Astrocyte (in vitro differentiated cells and primary cell): ENCODE data around the gene CLCN6. TPM values are rescaled to one million over a fixed set of nuclear protein-coding genes. Genes with fewer than 3 reads are reported as not detected.
A peak's percentile ranks its signal among the peaks of the same experiment; 100 is the strongest.

Source experiments
- DNase-seq: peaks from one replicate; pipeline ENCODE4 v3.0.0-alpha.2; 2010; ENCODE audit warnings: low read depth
- FAIRE-seq: peaks from 2 replicates; lab custom pipeline; 2011; peaks lifted over from hg19 to GRCh38; lab: Jason Lieb, UNC
- H2AFZ ChIP-seq: 2 replicates; pipeline ENCODE4 v1.6.0; 2012; ENCODE audit warnings: low read depth, low read length, inconsistent platforms
- H3K27ac ChIP-seq: 2 replicates; pipeline ENCODE4 v1.5.1; 2011; ENCODE audit warnings: low read depth, low read length, inconsistent platforms
- H3K27me3 ChIP-seq: 2 replicates; pipeline ENCODE4 v1.6.0; 2011; ENCODE audit warnings: low read length, inconsistent platforms; ENCODE audit not compliant: insufficient read depth
- H3K36me3 ChIP-seq: 2 replicates; pipeline ENCODE4 v1.5.1; 2011; ENCODE audit warnings: low read length, inconsistent platforms; ENCODE audit not compliant: insufficient read depth
- H3K4me1 ChIP-seq: 2 replicates; pipeline ENCODE4 v1.5.1; 2011; ENCODE audit warnings: low read length, inconsistent platforms; ENCODE audit not compliant: insufficient read depth
- H3K4me2 ChIP-seq: 2 replicates; pipeline ENCODE4 v1.6.0; 2012; ENCODE audit warnings: low read length, inconsistent platforms
- H3K4me3 ChIP-seq: 2 replicates; pipeline ENCODE4 v1.5.1; 2011; ENCODE audit warnings: low read depth, mild to moderate bottlenecking, low read length, inconsistent platforms; ENCODE audit not compliant: insufficient read depth
- H3K79me2 ChIP-seq: 2 replicates; pipeline ENCODE4 v1.6.0; 2012; ENCODE audit warnings: mild to moderate bottlenecking, low read length, inconsistent platforms; ENCODE audit not compliant: insufficient read depth
- H3K9ac ChIP-seq: 2 replicates; pipeline ENCODE4 v1.6.0; 2012; ENCODE audit warnings: mild to moderate bottlenecking, low read length, inconsistent platforms
- H3K9me3 ChIP-seq: 2 replicates; pipeline ENCODE4 v1.5.1; 2012; ENCODE audit warnings: low read depth, mild to moderate bottlenecking, low read length, inconsistent platforms; ENCODE audit not compliant: insufficient read depth
- H4K20me1 ChIP-seq: 2 replicates; pipeline ENCODE4 v1.6.0; 2012; ENCODE audit warnings: low read length, inconsistent platforms; ENCODE audit not compliant: insufficient read depth
- H3K27ac Mint-ChIP-seq: one replicate; pipeline ENCODE4 v1.8.0; 2021; ENCODE audit warnings: mild to moderate bottlenecking, mixed read lengths; ENCODE audit not compliant: unreplicated experiment
- H3K27me3 Mint-ChIP-seq: one replicate; pipeline ENCODE4 v1.8.0; 2021; ENCODE audit warnings: low read depth, mixed read lengths; ENCODE audit not compliant: unreplicated experiment
- H3K36me3 Mint-ChIP-seq: one replicate; pipeline ENCODE4 v1.8.0; 2021; ENCODE audit warnings: low read depth, mixed read lengths; ENCODE audit not compliant: unreplicated experiment
- H3K4me1 Mint-ChIP-seq: one replicate; pipeline ENCODE4 v1.8.0; 2021; ENCODE audit warnings: low read depth, mixed read lengths; ENCODE audit not compliant: unreplicated experiment
- H3K4me3 Mint-ChIP-seq: one replicate; pipeline ENCODE4 v1.8.0; 2021; ENCODE audit warnings: mild to moderate bottlenecking, moderate library complexity, mixed read lengths; ENCODE audit not compliant: unreplicated experiment
- H3K9me3 Mint-ChIP-seq: one replicate; pipeline ENCODE4 v1.8.0; 2021; ENCODE audit warnings: mild to moderate bottlenecking, mixed read lengths; ENCODE audit not compliant: unreplicated experiment
- CTCF ChIP-seq: IDR thresholded peaks from 2 replicates; pipeline ENCODE4 v1.5.1; 2011; ENCODE audit warnings: low read depth, mild to moderate bottlenecking, inconsistent platforms, low read length, moderate library complexity; ENCODE audit not compliant: insufficient read depth
- EZH2 ChIP-seq: IDR thresholded peaks from 2 replicates; pipeline ENCODE4 v1.6.1; 2012; ENCODE audit warnings: mild to moderate bottlenecking, low read length, inconsistent platforms; ENCODE audit not compliant: insufficient read depth
- total RNA-seq: library from RNA; stranded (reverse); gene quantifications from 2 replicates; pipeline ENCODE4 v1.2.1, GENCODE V29; 2021

The CLCN6 gene
- total RNA-seq, 1 donor from 2014 or later: 22.4 TPM

GRCh38 chr1:11783556-11783955 is 22.4 kb upstream of the CLCN6 start:
- peaks cover 2% of the 10 kb centered on the region for H3K27me3 Mint-ChIP-seq
- no peak overlapping the region for H2AFZ ChIP-seq
- TF ChIP-seq CTCF (no peak), EZH2 (no peak)
- no peak overlapping the region for H3K4me3 Mint-ChIP-seq
- H3K27ac Mint-ChIP-seq: no peak overlapping the region
- H3K9me3 Mint-ChIP-seq: no peaks in the 10 kb centered on the region
- H3K9ac ChIP-seq: no peak overlapping the region
- FAIRE-seq (no peak), DNase-seq (no peak)
- H3K27me3 ChIP-seq: no peaks in the 10 kb centered on the region
- H3K4me1 ChIP-seq: peaks cover 17% of the 10 kb centered on the region
- no peak overlapping the region for H3K4me2 ChIP-seq
- peaks cover 6% of the 10 kb centered on the region for H3K4me1 Mint-ChIP-seq
- no peaks in the 10 kb centered on the region for H3K79me2 ChIP-seq
- H3K36me3 Mint-ChIP-seq: no peaks in the 10 kb centered on the region
- H3K4me3 ChIP-seq: no peak overlapping the region
- no peak overlapping the region for H3K27ac ChIP-seq
- no peaks in the 10 kb centered on the region for H3K36me3 ChIP-seq
- no peaks in the 10 kb centered on the region for H4K20me1 ChIP-seq
- H3K9me3 ChIP-seq: no peaks in the 10 kb centered on the region

GRCh38 chr1:11784256-11784992 is 21.6 kb upstream of the CLCN6 start:
- no peak overlapping the region for H3K4me3 Mint-ChIP-seq
- DNase-seq (no peak), FAIRE-seq (no peak)
- peak overlapping the region; percentile 66 for H2AFZ ChIP-seq
- H3K4me2 ChIP-seq: peak overlapping the region; percentile 75
- no peaks in the 10 kb centered on the region for H3K27me3 ChIP-seq
- no peaks in the 10 kb centered on the region for H3K9me3 ChIP-seq
- H3K4me3 ChIP-seq: no peak overlapping the region
- H3K27ac Mint-ChIP-seq: no peak overlapping the region
- TF ChIP-seq CTCF (no peak), EZH2 (no peak)
- no peaks in the 10 kb centered on the region for H3K79me2 ChIP-seq
- peaks cover 6% of the 10 kb centered on the region for H3K4me1 Mint-ChIP-seq
- H3K36me3 Mint-ChIP-seq: no peaks in the 10 kb centered on the region
- H3K9me3 Mint-ChIP-seq: no peaks in the 10 kb centered on the region
- H3K27ac ChIP-seq: no peak overlapping the region
- H3K27me3 Mint-ChIP-seq: peaks cover 2% of the 10 kb centered on the region
- H3K4me1 ChIP-seq: peaks cover 17% of the 10 kb centered on the region
- H3K36me3 ChIP-seq: no peaks in the 10 kb centered on the region
- H3K9ac ChIP-seq: peak overlapping the region; percentile 1
- no peaks in the 10 kb centered on the region for H4K20me1 ChIP-seq
